OCI-M1 (cell line): Measurements from ENCODE around the gene PFN3.

ENCODE experiments used
- DNase-seq: peaks from one replicate; lab custom pipeline; 2025; lab: John Stamatoyannopoulos, UW

Gene PFN3

DNA sequence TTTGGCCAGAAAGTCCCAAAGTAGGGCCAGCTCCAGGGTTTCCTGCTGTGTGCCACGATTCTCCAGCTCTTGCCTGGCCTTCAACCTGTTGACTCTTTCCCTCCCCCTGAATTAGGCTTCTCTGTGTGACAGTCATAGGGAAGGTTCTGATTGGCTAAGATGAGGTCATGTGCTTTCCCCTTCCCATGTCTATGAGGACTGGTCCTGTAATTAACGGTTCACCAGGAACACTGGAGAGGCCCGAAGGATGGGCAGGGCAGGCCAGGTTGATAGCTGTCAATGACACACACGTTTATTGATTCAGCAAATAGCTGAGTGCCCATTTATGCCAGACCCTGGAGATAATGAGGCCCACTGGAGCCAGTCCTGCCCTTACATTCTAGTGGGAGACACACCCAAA, 37.2 kb upstream of the PFN3 start:
- no peak for DNase-seq

DNA sequence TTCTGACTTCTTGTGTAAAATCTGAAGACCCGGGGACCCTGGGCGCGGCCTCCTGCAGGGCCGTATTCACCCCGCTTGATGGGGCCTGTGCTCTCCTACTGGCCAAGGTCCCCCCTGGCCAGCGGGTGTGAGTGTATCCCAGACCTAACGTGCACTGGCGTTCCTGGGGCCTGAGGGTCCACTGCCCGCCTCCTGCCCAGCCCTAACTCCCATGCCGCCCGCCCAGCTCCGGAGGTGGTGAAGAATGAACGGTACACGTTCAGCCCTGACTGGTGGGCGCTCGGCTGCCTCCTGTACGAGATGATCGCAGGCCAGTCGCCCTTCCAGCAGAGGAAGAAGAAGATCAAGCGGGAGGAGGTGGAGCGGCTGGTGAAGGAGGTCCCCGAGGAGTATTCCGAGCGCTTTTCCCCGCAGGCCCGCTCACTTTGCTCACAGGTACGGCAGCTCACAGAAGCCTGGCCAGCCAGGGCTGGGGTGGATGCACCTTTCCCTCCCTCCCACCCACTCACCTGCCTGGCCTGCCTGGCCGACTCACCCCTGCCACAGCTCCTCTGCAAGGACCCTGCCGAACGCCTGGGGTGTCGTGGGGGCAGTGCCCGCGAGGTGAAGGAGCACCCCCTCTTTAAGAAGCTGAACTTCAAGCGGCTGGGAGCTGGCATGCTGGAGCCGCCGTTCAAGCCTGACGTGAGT, 35.5 kb upstream of the PFN3 start:
- no peak for DNase-seq

DNA sequence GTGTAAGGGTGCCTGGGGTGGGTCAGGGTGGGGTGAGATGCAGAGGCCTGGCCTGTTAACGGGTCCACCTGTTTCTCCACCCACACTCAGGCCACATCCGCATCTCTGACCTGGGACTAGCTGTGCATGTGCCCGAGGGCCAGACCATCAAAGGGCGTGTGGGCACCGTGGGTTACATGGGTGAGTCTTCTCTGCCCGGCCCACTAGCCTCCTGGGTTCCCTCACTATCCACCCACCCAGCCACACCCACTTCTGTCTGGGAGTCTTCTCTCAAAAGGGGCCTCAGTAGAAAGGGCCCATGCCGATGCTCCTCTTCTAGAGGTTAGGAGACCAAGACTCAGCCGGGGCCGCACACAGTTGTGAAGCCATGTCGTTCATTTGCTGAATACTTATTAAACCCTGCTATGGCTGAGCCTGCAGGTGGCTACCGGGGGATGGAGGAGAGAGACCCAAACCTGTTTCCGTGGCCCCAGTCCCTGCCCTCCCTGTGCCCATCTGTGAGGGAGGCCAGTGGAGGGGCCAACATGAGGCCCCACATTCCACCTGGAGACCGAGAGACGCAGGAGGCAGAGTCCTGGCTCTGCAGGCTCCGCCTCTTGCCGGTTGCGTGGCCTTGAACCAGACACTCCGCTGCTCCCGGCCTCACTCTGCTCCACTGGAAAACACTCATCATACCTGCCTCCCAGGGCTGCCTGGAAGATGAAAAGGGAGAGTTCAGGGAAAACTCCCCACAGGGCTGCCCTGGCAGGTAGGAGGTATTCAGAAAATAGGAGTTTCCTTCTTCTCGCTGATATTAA, 34.7 kb upstream of the PFN3 start:
- DNase-seq = no peak

DNA sequence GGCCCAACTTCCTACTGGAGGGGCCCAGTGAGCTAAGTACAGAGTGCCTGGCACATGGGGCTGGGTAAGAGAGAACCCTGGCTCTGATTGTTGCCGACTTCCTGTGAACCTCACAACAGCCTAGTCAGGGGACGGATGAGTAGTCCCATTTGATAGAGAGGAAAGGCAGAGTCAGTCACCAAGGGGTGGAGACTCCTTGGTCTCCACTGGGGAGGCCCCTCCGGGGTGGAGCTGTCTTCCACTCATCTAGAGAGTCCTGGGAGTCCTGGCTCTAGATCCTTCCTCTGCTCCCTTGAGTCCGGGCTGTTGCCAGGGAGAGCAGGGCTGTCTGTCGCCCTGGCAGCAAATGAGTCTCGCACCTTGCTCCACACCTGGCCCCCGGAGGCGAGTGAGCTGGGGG, 34.0 kb upstream of the PFN3 start:
- DNase-seq = no peak

DNA sequence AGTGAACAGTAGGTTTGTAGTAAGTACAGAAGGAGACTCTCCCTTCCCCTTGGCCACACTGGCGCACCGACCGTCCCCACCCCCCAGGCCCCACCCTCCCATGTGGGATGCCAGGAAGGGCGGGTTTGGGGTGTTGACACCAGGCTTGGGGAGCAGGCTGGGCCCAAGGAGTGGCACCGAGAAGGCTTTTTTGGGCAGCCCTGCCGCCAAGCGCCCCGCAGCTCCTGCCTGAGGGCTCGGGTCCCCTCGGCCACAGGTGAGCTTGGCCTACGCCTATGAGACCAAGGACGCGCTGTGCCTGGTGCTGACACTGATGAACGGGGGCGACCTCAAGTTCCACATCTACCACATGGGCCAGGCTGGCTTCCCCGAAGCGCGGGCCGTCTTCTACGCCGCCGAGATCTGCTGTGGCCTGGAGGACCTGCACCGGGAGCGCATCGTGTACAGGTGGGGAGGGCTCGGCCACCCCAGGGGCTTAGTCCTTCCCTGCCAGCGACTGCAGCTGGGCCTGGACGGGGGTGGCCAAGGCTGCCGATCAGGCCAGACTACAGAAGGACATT, 33.3 kb upstream of the PFN3 start:
- DNase-seq = no peak

DNA sequence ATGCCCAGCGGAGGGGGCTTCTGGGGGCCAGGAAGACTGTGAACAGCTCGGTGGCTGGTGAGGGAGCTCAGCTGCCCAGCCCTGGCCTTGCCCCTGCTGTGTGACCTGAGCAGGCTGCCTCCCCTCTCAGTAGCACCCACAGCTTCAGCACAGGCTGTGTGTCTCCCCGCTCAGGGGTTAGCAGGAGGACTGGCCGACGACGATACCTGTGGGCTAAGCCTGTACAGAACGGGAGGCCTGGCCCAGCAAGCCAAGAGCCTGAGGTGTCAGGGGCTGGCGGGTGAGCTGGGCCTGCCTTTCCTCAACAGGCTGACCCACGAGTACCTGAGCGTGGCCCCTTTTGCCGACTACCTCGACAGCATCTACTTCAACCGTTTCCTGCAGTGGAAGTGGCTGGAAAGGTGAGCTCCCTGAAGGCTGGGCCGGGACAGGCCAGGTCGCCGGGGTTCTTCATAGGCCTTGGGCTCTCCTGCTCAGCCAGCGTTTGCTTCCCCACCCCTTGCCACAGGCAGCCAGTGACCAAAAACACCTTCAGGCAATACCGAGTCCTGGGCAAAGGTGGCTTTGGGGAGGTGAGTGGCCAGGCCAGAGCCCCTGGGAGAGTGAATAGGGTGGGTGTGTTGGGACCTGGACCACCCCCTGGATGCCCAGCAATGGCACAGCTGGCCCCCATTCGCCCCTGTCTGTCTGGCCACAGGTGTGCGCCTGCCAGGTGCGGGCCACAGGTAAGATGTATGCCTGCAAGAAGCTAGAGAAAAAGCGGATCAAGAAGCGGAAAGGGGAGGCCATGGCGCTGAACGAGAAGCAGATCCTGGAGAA, 32.6 kb upstream of the PFN3 start:
- DNase-seq = no peak

DNA sequence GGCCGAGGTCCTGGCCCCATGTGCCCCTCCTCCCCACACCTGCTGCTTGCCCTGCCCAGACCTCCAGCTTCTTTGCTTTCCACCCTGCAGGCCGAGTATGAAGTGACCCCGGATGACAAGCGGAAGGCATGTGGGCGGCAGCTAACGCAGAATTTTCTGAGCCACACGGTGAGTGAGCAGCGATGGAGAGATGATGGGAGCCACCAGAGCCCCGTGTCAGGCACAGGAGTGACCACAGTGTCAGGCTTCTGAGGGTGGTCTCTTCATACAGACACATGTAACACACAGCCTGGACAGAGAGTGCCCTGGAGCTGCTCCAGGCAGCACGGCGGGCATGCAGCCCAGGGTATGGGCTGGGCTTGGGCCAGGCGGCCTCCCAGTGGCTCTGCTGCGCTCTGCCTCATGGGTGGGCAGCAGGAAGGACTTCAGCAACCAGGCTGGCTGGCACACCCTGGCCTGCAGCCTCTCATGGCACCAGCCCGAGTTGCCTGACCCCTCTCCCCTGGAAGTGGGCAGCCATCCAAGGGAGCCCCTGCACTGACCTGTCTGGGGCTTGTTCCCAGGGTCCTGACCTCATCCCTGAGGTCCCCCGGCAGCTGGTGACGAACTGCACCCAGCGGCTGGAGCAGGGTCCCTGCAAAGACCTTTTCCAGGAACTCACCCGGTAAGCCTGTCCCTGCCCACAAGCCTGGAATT, 31.8 kb upstream of the PFN3 start:
- no peak for DNase-seq

DNA sequence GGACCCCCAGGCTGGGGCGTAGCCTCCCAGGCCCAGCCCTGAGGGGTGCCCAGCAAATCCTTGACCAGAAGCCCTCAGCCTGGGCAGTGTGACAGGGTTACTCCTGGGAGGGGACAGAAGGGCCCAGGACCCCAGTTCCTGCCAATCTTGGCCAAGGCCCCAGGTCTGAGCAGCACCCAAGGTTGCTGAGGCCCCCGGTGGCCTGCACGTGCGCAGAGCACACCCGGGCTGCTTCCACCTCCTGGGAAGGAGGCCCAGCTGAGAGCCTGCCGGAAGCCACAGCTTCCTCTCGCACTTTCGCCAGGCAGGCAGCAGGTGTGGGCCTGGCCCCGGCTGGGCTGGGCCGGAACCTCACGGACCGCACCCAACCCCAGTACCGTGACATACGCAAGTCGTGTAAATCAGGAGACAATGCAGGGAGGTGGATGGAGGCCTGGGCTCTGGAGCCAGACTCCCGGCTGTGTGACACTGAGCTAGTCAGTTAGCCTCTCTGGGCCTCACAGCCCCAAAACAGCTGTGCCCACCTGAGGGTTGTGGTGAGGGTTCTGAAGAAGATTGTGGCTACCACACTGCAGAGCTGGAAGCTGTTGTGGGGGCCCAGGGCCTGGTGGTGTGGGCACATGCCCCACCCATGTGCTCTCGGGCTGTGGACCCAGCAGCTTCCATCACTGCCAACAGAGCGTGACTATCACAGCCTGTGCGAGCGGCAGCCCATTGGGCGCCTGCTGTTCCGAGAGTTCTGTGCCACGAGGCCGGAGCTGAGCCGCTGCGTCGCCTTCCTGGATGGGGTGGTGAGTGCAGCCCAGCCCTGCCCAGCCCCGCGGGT, 31.1 kb upstream of the PFN3 start:
- no peak for DNase-seq

DNA sequence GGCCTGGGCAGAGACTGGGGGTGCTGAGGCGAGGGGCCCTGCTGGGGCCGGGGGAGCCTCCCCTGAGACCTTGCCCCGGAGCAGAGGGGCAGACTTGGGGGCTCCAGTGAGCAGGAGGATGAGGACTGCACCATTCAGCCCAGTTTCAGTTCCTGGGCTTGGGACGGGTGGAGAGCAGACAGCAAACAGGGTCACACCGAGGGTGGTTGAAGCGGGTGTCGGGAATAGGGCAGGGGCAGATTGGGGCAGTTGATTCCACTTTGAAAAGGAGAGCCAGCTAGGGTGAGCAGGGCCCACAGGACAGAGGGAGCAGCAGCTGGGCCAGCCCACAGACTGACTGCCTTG, 30.5 kb upstream of the PFN3 start:
- DNase-seq = no peak

DNA sequence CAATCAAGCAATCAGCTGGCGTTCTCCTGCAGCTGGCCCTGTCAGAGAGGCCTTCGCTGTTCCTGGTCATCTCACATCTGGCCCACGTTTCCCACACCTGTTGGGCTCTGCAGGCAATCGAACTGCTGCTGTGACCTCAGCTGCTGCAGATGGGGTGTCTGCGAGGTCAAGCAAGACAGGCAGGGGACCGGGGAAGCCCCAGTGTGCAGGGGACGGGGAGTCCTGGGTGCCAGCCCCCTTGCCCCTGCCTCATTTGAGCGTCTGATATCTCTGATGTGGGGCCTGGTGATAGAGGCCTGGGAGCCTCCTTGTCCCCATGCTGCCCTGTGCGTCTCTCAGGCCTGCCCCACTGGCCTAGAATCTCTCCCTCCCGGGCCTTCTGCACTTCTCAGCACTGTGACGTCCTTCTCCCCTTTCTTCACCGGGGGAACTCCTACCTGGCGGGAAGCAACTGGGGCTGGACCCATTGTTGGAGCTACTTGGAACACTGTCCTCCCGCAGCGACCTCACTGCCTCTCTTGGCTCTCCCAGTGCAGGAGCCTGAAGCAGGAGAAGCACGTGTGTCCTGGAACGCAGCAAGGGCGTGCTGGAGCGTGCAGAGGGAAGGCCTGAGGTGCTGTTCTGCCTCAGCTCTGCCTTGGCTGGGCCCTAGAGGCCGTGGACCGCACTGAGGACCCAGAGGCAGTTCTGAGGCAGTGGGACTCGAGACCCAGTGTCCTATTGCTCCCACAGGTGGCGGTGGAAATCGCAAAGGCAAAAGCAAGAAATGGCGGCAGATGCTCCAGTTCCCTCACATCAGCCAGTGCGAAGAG, 29.9 kb upstream of the PFN3 start:
- DNase-seq = no peak

DNA sequence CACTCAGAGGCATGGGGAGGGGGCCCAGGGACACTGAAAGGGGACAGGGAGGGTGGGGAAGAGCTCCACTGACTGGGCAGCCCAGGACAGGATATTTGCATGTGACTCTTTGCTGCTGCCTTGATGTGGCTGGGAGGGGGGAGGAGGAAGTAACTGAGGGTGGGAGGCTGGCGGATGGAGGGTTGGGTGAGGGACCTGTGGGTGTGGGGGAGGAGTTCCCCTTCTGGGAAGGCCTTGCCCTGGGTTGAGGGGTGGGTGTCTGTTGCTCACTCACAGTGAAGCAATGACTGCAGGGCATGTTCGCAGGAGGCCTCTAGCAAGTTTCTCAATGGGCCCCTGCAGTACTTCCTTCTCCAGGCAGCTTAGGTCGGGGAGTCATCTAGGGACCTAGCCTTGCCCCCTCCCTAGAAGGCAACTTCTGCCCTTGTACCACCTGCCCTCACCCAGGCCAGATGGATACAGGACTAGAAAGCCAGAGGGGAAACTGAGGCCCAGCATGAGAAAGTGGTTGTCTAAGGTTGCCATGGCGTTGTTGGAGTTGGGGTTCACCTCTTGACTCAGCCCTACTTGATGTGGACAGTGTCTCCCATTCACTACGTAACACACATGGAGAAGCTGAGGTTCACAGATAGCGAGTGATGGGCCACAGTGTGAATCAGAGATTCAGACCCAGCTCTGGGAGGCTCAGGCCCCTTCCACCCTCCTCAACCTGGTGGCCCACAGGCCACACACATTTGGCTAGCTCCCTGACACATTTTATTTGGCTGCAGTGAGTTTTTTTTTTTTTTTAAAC, 29.0 kb upstream of the PFN3 start:
- peak; percentile 92 for DNase-seq

DNA sequence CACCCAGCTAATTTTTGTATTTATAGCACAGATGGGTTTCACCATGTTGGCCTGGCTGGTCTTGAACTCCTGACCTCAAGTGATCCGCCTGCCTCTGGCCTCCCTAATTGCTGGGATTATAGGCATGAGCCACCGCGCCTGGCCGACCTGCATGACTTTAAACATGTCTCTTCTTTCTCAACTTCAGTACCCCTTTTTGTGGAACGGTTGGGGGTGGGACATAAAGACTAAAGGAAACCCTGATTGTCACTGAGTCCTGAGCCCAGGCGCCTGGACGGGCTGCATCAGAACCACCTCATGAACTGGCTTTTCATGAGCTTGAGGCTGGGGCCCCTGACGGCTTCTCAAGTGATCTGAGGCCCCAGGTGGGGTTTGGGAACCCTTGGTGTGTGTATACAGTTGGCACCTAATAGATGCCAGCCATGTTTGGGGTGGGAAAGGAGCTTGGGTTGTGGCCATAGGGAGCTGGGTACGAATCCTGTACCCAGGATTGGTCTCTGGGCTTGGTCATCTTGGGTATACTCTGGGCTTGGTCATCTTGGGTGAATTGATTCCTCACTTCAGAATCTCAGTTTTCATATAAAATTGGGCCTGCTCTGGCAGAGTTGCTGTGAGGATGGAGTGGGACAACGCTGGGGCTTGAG, 28.2 kb upstream of the PFN3 start:
- no peak for DNase-seq

DNA sequence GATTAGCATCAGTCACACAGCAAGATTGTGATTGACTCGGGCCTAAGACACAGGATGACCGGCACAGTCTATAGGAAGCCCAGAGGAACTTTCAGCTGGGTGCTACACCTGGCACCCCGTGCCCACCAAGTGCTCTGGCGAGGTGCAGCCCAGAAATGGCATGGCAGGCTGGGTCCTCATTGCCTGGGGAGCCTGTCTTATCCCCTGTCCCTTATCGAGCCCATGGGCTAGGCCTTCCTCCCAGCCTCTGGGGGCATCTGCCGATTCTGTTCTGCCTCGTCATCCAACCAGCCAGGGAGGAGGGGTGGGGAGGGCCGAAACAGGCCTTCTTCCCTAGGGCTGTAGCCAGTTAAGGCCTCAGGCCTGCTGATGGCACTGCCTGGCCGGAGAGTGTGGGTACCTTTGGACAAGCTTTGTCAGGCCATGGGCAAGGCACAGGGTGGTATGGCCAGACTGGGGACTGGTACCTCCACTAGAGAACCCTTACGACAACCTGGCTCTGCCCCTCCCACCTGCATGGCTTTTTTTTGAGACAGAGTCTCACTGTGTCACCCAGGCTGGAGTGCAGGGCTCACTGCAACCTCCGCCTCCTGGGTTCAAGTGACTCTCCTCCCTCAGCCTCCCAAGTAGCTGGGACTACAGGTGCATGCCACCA, 27.6 kb upstream of the PFN3 start:
- peak; percentile 87 for DNase-seq

DNA sequence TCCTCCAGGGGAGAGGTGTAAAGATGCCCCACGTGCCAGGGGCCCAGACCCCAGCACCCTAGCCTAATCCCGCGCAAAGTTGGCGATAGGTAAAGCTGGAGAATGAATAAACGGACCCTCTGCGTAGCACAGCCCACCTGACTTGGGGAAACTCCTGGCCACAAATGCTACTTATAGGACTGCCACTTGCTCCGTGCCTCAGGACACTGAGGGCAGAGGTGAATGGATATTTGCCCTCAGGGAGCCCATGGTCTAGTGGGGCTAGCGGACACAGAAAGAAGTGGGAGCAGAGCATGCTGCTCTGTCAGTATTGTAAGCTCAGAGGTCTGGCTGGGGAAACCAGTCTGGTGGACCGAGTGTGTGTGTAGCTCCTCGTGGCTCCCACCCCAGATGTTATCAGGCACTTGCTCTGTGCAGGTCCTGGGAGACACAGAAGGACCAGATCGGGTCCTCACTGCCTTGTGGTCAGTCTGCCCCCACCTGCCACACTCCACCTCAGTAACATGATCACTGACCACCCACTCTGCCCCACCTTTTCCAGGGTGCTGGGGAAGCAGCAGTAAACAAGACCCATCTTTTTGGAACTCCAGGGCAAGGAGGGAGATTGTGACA, 26.9 kb upstream of the PFN3 start:
- DNase-seq = peak; percentile 61

DNA sequence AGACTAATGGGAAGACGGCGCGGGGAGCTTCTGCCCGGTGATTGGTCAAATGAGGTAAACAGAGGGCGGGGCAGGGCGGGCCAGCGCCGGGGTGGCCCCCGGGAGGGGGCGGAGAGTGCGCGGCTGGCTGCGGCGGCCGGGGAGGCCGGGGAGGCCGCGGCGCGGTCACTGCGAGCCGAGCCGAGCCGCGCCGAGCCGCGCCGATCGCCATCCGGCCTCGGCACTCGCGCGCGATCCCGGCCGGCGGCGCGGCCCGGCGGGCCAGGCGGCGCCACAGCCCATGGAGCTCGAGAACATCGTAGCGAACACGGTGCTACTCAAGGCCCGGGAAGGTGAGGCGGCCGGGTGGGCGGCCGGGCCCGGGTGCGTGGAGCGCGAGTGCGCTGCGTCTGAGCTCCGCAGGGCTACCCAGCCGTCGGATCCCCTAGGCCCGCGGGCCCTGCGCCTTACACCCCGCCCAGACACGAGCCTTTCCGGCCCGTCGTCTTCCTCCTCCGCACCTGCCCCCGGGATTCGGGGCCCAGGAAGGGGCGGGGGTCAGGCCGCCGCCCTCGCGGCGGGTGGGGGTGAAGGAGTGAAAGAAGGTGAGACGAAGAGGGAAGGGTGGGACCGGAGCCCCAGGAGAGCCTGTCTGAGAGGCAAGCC, 26.2 kb upstream of the PFN3 start, which contains the start of gene GRK6:
TSS of gene GRK6 (plus strand) at position 111 of the 645 bp plus-strand sequence. CDS start at position 281, 170 bp downstream.
- peak; percentile 62 for DNase-seq

DNA sequence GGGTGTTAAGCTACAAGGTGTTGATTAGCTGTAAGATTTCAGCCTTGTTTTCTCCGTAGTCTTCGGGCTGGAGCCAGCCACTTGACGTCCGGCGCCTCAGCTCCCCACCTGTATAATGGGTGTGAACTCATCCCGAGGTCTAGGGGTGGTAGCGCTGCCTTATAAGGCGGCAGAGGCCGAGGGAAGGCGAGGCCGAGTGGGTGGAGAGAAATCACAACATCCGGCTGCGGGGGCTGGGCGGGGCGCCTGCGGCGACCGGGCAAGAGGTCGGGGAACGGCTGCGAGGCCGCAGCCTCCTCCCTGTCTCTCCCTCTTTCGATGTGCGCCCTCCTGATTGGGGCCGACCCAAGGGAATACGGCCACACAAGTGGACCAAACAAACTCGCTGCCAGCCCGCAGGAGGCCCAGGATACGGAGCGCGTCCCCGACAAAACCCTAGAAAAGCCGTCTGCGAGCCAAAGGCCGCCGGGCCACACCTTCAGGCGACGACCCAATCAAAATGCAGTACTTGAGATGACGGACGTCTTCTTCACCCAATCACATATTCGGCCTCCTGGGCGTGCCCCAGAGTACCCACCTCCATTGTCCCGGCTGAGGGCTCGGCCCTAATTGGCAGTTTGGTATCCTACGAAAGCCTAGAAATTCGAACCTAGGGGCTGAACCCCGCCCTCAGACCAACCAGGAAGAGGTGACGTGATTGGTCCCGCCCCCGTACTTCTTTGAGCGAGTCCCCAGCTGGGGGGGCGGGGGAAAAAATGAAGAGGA, 25.5 kb upstream of the PFN3 start:
- DNase-seq = peak; percentile 100
